ENCODE results near the gene ATP6V0B.

DNA sequence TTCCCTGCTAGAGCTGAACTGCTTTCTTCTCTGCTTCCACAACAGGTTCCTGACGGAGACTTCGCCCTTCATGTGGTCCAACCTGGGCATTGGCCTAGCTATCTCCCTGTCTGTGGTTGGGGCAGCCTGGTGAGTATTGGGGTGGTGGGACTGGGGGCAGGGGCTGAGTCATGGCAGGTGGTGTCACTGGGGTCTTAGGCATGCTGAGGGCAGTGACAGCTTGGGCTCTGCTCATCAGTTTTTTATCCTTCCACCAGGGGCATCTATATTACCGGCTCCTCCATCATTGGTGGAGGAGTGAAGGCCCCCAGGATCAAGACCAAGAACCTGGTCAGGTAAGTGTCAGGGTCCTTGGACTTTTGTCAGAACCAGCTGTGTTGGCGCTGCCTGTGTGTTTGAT is 1.3 kb downstream of the ATP6V0B start:
- TF ChIP-seq, protein P1, sequence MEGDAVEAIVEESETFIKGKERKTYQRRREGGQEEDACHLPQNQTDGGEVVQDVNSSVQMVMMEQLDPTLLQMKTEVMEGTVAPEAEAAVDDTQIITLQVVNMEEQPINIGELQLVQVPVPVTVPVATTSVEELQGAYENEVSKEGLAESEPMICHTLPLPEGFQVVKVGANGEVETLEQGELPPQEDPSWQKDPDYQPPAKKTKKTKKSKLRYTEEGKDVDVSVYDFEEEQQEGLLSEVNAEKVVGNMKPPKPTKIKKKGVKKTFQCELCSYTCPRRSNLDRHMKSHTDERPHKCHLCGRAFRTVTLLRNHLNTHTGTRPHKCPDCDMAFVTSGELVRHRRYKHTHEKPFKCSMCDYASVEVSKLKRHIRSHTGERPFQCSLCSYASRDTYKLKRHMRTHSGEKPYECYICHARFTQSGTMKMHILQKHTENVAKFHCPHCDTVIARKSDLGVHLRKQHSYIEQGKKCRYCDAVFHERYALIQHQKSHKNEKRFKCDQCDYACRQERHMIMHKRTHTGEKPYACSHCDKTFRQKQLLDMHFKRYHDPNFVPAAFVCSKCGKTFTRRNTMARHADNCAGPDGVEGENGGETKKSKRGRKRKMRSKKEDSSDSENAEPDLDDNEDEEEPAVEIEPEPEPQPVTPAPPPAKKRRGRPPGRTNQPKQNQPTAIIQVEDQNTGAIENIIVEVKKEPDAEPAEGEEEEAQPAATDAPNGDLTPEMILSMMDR (IDR thresholded peaks at IDR 0.05) = no peak
- TF ChIP-seq POLR2A (IDR thresholded peaks at IDR 0.05) = no peak

All from body of pancreas (tissue), 4 donors.